Neural cell (in vitro differentiated cells): Measurements from ENCODE around the gene FAM118B. TPM values are rescaled to one million over a fixed set of nuclear protein-coding genes. Genes with fewer than 3 reads are reported as not detected.

ENCODE experiments used
- H2AFZ ChIP-seq: fragments of 200-600, 300-800 bp; sonication (generic), shearing (Covaris generic); 2 replicates; pipeline ENCODE4 v1.6.0; 2014; ENCODE audit warnings: low read depth, mild to moderate bottlenecking, antibody characterized with exemption, low read length, moderate library complexity
- H3F3A ChIP-seq: fragments of 200-600 bp; shearing (Covaris generic); 2 replicates; pipeline ENCODE4 v1.6.1; 2016; ENCODE audit warnings: mild to moderate bottlenecking, moderate library complexity, mixed read lengths, antibody characterized with exemption, low read length; ENCODE audit not compliant: insufficient read depth, poor library complexity, severe bottlenecking
- H3K27ac ChIP-seq: fragments of 200-600, 300-800 bp; sonication (generic), shearing (Covaris generic); 2 replicates; pipeline ENCODE4 v1.5.1; 2014; ENCODE audit warnings: mild to moderate bottlenecking, low read length, moderate library complexity
- H3K27me3 ChIP-seq: fragments of 300-800, 200-600 bp; sonication (generic), shearing (Covaris generic); 2 replicates; pipeline ENCODE4 v1.6.0; 2014; ENCODE audit warnings: mild to moderate bottlenecking, low read depth, low read length, moderate library complexity; ENCODE audit not compliant: insufficient read depth
- H3K36me3 ChIP-seq: fragments of 300-800, 200-600 bp; sonication (generic), shearing (Covaris generic); 2 replicates; pipeline ENCODE4 v1.5.1; 2014; ENCODE audit warnings: mild to moderate bottlenecking, antibody characterized with exemption, low read length, moderate library complexity; ENCODE audit not compliant: insufficient read depth
- H3K4me2 ChIP-seq: fragments of 300-800, 200-600 bp; sonication (generic), shearing (Covaris generic); 2 replicates; pipeline ENCODE4 v1.6.0; 2014; ENCODE audit warnings: mild to moderate bottlenecking, low read length
- H3K4me3 ChIP-seq: fragments of 300-800, 200-600 bp; sonication (generic), shearing (Covaris generic); 2 replicates; pipeline ENCODE4 v1.5.1; 2014; ENCODE audit warnings: mild to moderate bottlenecking, low read length, moderate library complexity
- H3K79me2 ChIP-seq: fragments of 200-600 bp; shearing (Covaris generic); replicated peaks from 2 replicates; pipeline ENCODE4 v1.6.0; 2014; ENCODE audit warnings: mild to moderate bottlenecking, low read length, moderate library complexity; ENCODE audit not compliant: insufficient read depth
- H3K9ac ChIP-seq: fragments of 300-800, 200-600 bp; sonication (generic), shearing (Covaris generic); 2 replicates; pipeline ENCODE4 v1.6.1; 2016; ENCODE audit warnings: mild to moderate bottlenecking, low read length, mixed read lengths
- H3K9me2 ChIP-seq: fragments of 200-600 bp; shearing (Covaris generic); 2 replicates; pipeline ENCODE4 v1.6.1; 2016; ENCODE audit warnings: mild to moderate bottlenecking, low read length, mixed read lengths; ENCODE audit not compliant: insufficient read depth
- H3K9me3 ChIP-seq: fragments of 200-600, 300-800 bp; sonication (generic), shearing (Covaris generic); 2 replicates; pipeline ENCODE4 v1.6.1; 2016; ENCODE audit warnings: mild to moderate bottlenecking, mixed run types, low read length, moderate library complexity, mixed read lengths
- H4K20me1 ChIP-seq: fragments of 200-600 bp; shearing (Covaris generic); 2 replicates; pipeline ENCODE4 v1.6.1; 2016; ENCODE audit warnings: mild to moderate bottlenecking, mixed run types; ENCODE audit not compliant: insufficient read depth
- CTCF ChIP-seq: fragments of 450-650 bp; IDR thresholded peaks from 2 replicates; pipeline ENCODE4 v1.5.1; 2014; ENCODE audit warnings: antibody characterized with exemption, mild to moderate bottlenecking, moderate library complexity; ENCODE audit not compliant: poor library complexity, severe bottlenecking
- EP300 ChIP-seq: fragments of 450-650 bp; conservative IDR thresholded peaks from 2 replicates; pipeline ENCODE4 v1.6.1; 2014; ENCODE audit warnings: antibody characterized with exemption, mild to moderate bottlenecking, moderate library complexity; ENCODE audit not compliant: poor library complexity, severe bottlenecking
- EZH2 ChIP-seq: fragments of 200-600, 300-800 bp; shearing (Covaris generic), sonication (generic); IDR thresholded peaks from 2 replicates; pipeline ENCODE4 v1.6.1; 2014; ENCODE audit warnings: antibody characterized with exemption, low read length, borderline replicate concordance, mild to moderate bottlenecking; ENCODE audit not compliant: insufficient read depth, poor library complexity, severe bottlenecking
- MXI1 ChIP-seq: fragments of 450-650 bp; conservative IDR thresholded peaks from 2 replicates; pipeline ENCODE4 v1.6.1; 2014; ENCODE audit warnings: antibody characterized with exemption, mild to moderate bottlenecking; ENCODE audit not compliant: poor library complexity, severe bottlenecking
- POLR2AphosphoS5 ChIP-seq: IDR thresholded peaks from 2 replicates; pipeline ENCODE4 v1.6.1; 2012
- RAD21 ChIP-seq: fragments of 450-650 bp; conservative IDR thresholded peaks from 2 replicates; pipeline ENCODE4 v1.6.1; 2014; ENCODE audit warnings: antibody characterized with exemption, mild to moderate bottlenecking, moderate library complexity
- REST ChIP-seq: IDR thresholded peaks from 2 replicates; pipeline ENCODE4 v1.6.1; 2012; ENCODE audit warnings: borderline replicate concordance
- SMC3 ChIP-seq: fragments of 450-650 bp; conservative IDR thresholded peaks from 2 replicates; pipeline ENCODE4 v1.6.1; 2014; ENCODE audit warnings: antibody characterized with exemption, mild to moderate bottlenecking, moderate library complexity; ENCODE audit not compliant: poor library complexity
- TAF1 ChIP-seq: IDR thresholded peaks from 2 replicates; pipeline ENCODE4 v1.6.1; 2012; ENCODE audit warnings: low read depth
- polyA plus RNA-seq: library from polyadenylated mRNA; depleted of rRNA; stranded (reverse); fragments of >200 nt; gene quantifications from 2 replicates; pipeline ENCODE4 v1.2.3, GENCODE V29; 2014

The FAM118B gene
- polyA plus RNA-seq, 1 donor from 2014 or later, result 54.1 TPM

GRCh38 chr11:126167488-126167887, 44.1 kb upstream of the FAM118B start:
- Histone ChIP-seq H2AFZ (no peak overlapping the region), H3K27ac (no peak overlapping the region), H3F3A (no peaks in the 10 kb centered on the region), H3K9me3 (no peaks in the 10 kb centered on the region), H3K79me2 (no peaks in the 10 kb centered on the region), H4K20me1 (no peaks in the 10 kb centered on the region), H3K27me3 (no peaks in the 10 kb centered on the region), H3K9me2 (no peaks in the 10 kb centered on the region), H3K36me3 (no peaks in the 10 kb centered on the region), H3K9ac (no peak overlapping the region), H3K4me3 (no peak overlapping the region), H3K4me2 (no peak overlapping the region)
- TF ChIP-seq MXI1 (no peak), RAD21 (no peak), CTCF (no peak), TAF1 (no peak), REST (no peak), POLR2AphosphoS5 (no peak), EZH2 (no peak), SMC3 (no peak), EP300 (no peak)

GRCh38 chr11:126169291-126169690, 42.3 kb upstream of the FAM118B start:
- H3K4me3 ChIP-seq, result no peak overlapping the region
- H3K4me2 ChIP-seq, result no peak overlapping the region
- TF ChIP-seq EP300 (no peak), SMC3 (no peak), REST (no peak), TAF1 (no peak), EZH2 (no peak), POLR2AphosphoS5 (no peak), CTCF (no peak), RAD21 (no peak), MXI1 (no peak)
- H3K27me3 ChIP-seq, result no peaks in the 10 kb centered on the region
- H3K27ac ChIP-seq, result no peak overlapping the region
- no peak overlapping the region for H2AFZ ChIP-seq
- H4K20me1 ChIP-seq, result no peaks in the 10 kb centered on the region
- no peaks in the 10 kb centered on the region for H3K36me3 ChIP-seq
- no peaks in the 10 kb centered on the region for H3K79me2 ChIP-seq
- no peaks in the 10 kb centered on the region for H3K9me3 ChIP-seq
- no peaks in the 10 kb centered on the region for H3K9me2 ChIP-seq
- no peak overlapping the region for H3K9ac ChIP-seq
- H3F3A ChIP-seq, result no peaks in the 10 kb centered on the region
